Karpas-422 (cell line): ENCODE results near the gene ZBTB21. TPM values are rescaled to one million over a fixed set of nuclear protein-coding genes. Genes with fewer than 3 reads are reported as not detected.

ENCODE experiments used
- DNase-seq: peaks from one replicate; pipeline ENCODE4 v3.0.0-alpha.2; 2015
- H2AFZ ChIP-seq: fragments of 200-600 bp; sonication (generic); 2 replicates; pipeline ENCODE4 v1.6.1; 2014; ENCODE audit warnings: antibody characterized with exemption, low read length, mixed read lengths
- H3K27ac ChIP-seq: fragments of 200-600 bp; sonication (generic); 2 replicates; pipeline ENCODE4 v1.5.1; 2014; ENCODE audit warnings: mild to moderate bottlenecking, low read length, moderate library complexity
- H3K27me3 ChIP-seq: fragments of 200-600 bp; sonication (generic); 2 replicates; pipeline ENCODE4 v1.6.1; 2014; ENCODE audit warnings: low read length, mixed read lengths
- H3K36me3 ChIP-seq: fragments of 200-600 bp; sonication (generic); 2 replicates; pipeline ENCODE4 v1.6.1; 2014; ENCODE audit warnings: low read length, mixed read lengths; ENCODE audit not compliant: insufficient read depth
- H3K4me1 ChIP-seq: fragments of 200-600 bp; sonication (generic); 2 replicates; pipeline ENCODE4 v1.6.1; 2014; ENCODE audit warnings: mild to moderate bottlenecking, low read length, mixed read lengths
- H3K4me2 ChIP-seq: fragments of 200-600 bp; sonication (generic); 2 replicates; pipeline ENCODE4 v1.6.1; 2014; ENCODE audit warnings: low read length, low read depth, mild to moderate bottlenecking; ENCODE audit not compliant: poor library complexity, severe bottlenecking
- H3K4me3 ChIP-seq: fragments of 200-600 bp; sonication (generic); 2 replicates; pipeline ENCODE4 v1.5.1; 2014; ENCODE audit warnings: mild to moderate bottlenecking, antibody characterized with exemption, low read length, mixed read lengths
- H3K79me2 ChIP-seq: fragments of 200-600 bp; sonication (generic); 2 replicates; pipeline ENCODE4 v1.6.1; 2014; ENCODE audit warnings: mild to moderate bottlenecking, low read length, mixed read lengths
- H3K9ac ChIP-seq: fragments of 200-600 bp; sonication (generic); 2 replicates; pipeline ENCODE4 v1.6.0; 2014; ENCODE audit warnings: low read length
- H3K9me2 ChIP-seq: fragments of 200-600 bp; sonication (generic), shearing (Covaris generic); replicated peaks from 2 replicates; pipeline ENCODE4 v1.6.0; 2014; ENCODE audit warnings: mild to moderate bottlenecking, low read length, moderate library complexity; ENCODE audit not compliant: insufficient read depth
- H3K9me3 ChIP-seq: fragments of 300-700, 200-600 bp; sonication (generic); 2 replicates; pipeline ENCODE4 v1.6.1; 2014; ENCODE audit warnings: low read length, mixed read lengths
- H4K20me1 ChIP-seq: fragments of 200-600 bp; sonication (generic); 2 replicates; pipeline ENCODE4 v1.6.1; 2014; ENCODE audit warnings: mild to moderate bottlenecking, antibody characterized with exemption, low read length, low read depth; ENCODE audit not compliant: insufficient read depth
- total RNA-seq: library from RNA; depleted of rRNA; stranded (reverse); fragments of >200 nt; shearing (Covaris generic); gene quantifications from 2 replicates; pipeline ENCODE4 v1.2.3, GENCODE V29; 2014; ENCODE audit warnings: low replicate concordance

The ZBTB21 gene
- total RNA-seq, 1 experiment from 2014 or later = 2.8 TPM

GRCh38 chr21:41977034-41977950 lies 32.9 kb downstream of the ZBTB21 start:
- H3K36me3 ChIP-seq = no peaks in the 10 kb centered on the region
- H3K4me2 ChIP-seq = no peak overlapping the region
- no peak overlapping the region for H3K27ac ChIP-seq
- H3K4me1 ChIP-seq = peaks cover 8% of the 10 kb centered on the region
- H3K9ac ChIP-seq = no peak overlapping the region
- H3K9me3 ChIP-seq = peaks cover 5% of the 10 kb centered on the region; the same call in 1 of the 2 replicates
- no peak overlapping the region for H3K4me3 ChIP-seq
- H3K79me2 ChIP-seq = no peaks in the 10 kb centered on the region
- no peaks in the 10 kb centered on the region for H3K9me2 ChIP-seq
- no peak for DNase-seq
- no peak overlapping the region for H2AFZ ChIP-seq
- no peaks in the 10 kb centered on the region for H4K20me1 ChIP-seq
- no peaks in the 10 kb centered on the region; the same call in 1 of the 2 replicates for H3K27me3 ChIP-seq

GRCh38 chr21:41976611-41977010 lies 33.5 kb downstream of the ZBTB21 start:
- Histone ChIP-seq H3K27me3 (no peaks in the 10 kb centered on the region; the same call in 1 of the 2 replicates), H3K9ac (no peak overlapping the region), H3K27ac (no peak overlapping the region), H3K4me1 (peaks cover 8% of the 10 kb centered on the region), H3K36me3 (no peaks in the 10 kb centered on the region), H3K4me2 (no peak overlapping the region), H4K20me1 (no peaks in the 10 kb centered on the region), H2AFZ (no peak overlapping the region), H3K79me2 (no peaks in the 10 kb centered on the region), H3K9me3 (peaks cover 5% of the 10 kb centered on the region; the same call in 1 of the 2 replicates), H3K9me2 (no peaks in the 10 kb centered on the region), H3K4me3 (no peak overlapping the region)
- DNase-seq = no peak

GRCh38 chr21:41975391-41976272 lies 34.5 kb downstream of the ZBTB21 start:
- Histone ChIP-seq H3K9me3 (peaks cover 5% of the 10 kb centered on the region; the same call in 1 of the 2 replicates), H3K27me3 (no peaks in the 10 kb centered on the region; the same call in 1 of the 2 replicates), H3K9ac (no peak overlapping the region), H3K9me2 (no peaks in the 10 kb centered on the region), H3K4me1 (peaks cover 8% of the 10 kb centered on the region), H3K4me2 (no peak overlapping the region), H4K20me1 (no peaks in the 10 kb centered on the region), H3K4me3 (no peak overlapping the region), H2AFZ (no peak overlapping the region), H3K27ac (no peak overlapping the region), H3K36me3 (no peaks in the 10 kb centered on the region), H3K79me2 (no peaks in the 10 kb centered on the region)
- DNase-seq = no peak

- Histone ChIP-seq H3K4me1 (peaks cover 8% of the 10 kb centered on the region), H3K9me2 (no peaks in the 10 kb centered on the region), H3K79me2 (no peaks in the 10 kb centered on the region), H3K9ac (no peak overlapping the region), H3K27me3 (no peaks in the 10 kb centered on the region), H3K4me2 (no peak overlapping the region), H3K27ac (no peak overlapping the region), H3K9me3 (peaks cover 5% of the 10 kb centered on the region; the same call in 1 of the 2 replicates), H3K4me3 (no peak overlapping the region), H3K36me3 (no peaks in the 10 kb centered on the region), H4K20me1 (no peaks in the 10 kb centered on the region), H2AFZ (no peak overlapping the region)
- DNase-seq = no peak
These were observed 35.5 kb downstream of the ZBTB21 start for GRCh38 chr21:41974752-41975053.

GRCh38 chr21:41973861-41974751 lies 36.1 kb downstream of the ZBTB21 start:
- Histone ChIP-seq H3K79me2 (no peaks in the 10 kb centered on the region), H3K4me1 (peaks cover 8% of the 10 kb centered on the region), H4K20me1 (no peaks in the 10 kb centered on the region), H3K4me2 (no peak overlapping the region), H3K9me2 (no peaks in the 10 kb centered on the region), H3K9me3 (peaks cover under 1% of the 10 kb centered on the region; the same call in 1 of the 2 replicates), H3K4me3 (no peak overlapping the region), H3K27me3 (no peaks in the 10 kb centered on the region), H2AFZ (peak overlapping the region; percentile 0; the same call in 1 of the 2 replicates), H3K36me3 (no peaks in the 10 kb centered on the region), H3K9ac (no peak overlapping the region), H3K27ac (no peak overlapping the region)
- DNase-seq = peak; percentile 45

- no peak overlapping the region for H2AFZ ChIP-seq
- H3K9me2 ChIP-seq = no peaks in the 10 kb centered on the region
- no peaks in the 10 kb centered on the region for H4K20me1 ChIP-seq
- no peak overlapping the region for H3K4me2 ChIP-seq
- H3K36me3 ChIP-seq = no peaks in the 10 kb centered on the region
- H3K79me2 ChIP-seq = no peaks in the 10 kb centered on the region
- H3K27ac ChIP-seq = no peak overlapping the region
- H3K4me1 ChIP-seq = peaks cover 8% of the 10 kb centered on the region
- no peak for DNase-seq
- no peak overlapping the region for H3K4me3 ChIP-seq
- no peaks in the 10 kb centered on the region for H3K27me3 ChIP-seq
- H3K9ac ChIP-seq = no peak overlapping the region
- H3K9me3 ChIP-seq = no peaks in the 10 kb centered on the region
These were observed 36.7 kb downstream of the ZBTB21 start for GRCh38 chr21:41973427-41973831.

GRCh38 chr21:41972511-41973205 lies 37.5 kb downstream of the ZBTB21 start:
- no peaks in the 10 kb centered on the region for H3K79me2 ChIP-seq
- no peak overlapping the region for H3K9ac ChIP-seq
- H3K9me3 ChIP-seq = no peaks in the 10 kb centered on the region
- no peaks in the 10 kb centered on the region for H3K27me3 ChIP-seq
- H3K4me2 ChIP-seq = no peak overlapping the region
- no peak overlapping the region for H3K4me3 ChIP-seq
- H3K4me1 ChIP-seq = peaks cover 8% of the 10 kb centered on the region
- no peak overlapping the region for H2AFZ ChIP-seq
- no peaks in the 10 kb centered on the region for H4K20me1 ChIP-seq
- no peaks in the 10 kb centered on the region for H3K9me2 ChIP-seq
- no peaks in the 10 kb centered on the region for H3K36me3 ChIP-seq
- no peak overlapping the region for H3K27ac ChIP-seq
- no peak for DNase-seq
